Thoracic aorta (tissue), 2 donors: Measurements from ENCODE around the gene SIRPA. TPM values are rescaled to one million over a fixed set of nuclear protein-coding genes. Genes with fewer than 3 reads are reported as not detected.

Source experiments
- ATAC-seq: fragments of 150-250 bp; one replicate; pipeline ENCODE4 v1.8.0; 2017; ENCODE audit warnings: low read depth; ENCODE audit not compliant: insufficient number of reproducible peaks, low FRiP score
- DNase-seq: peaks from one replicate; pipeline ENCODE4 v3.0.0-alpha.2; 2020; ENCODE audit warnings: low spot score
- H3K27ac ChIP-seq, 2 donors: fragments of 200-600 bp; sonication (generic); 1 replicate in 1 of 2; 2 replicates in 1 of 2; pipeline ENCODE4 v1.5.1; 2016; ENCODE audit warnings: mild to moderate bottlenecking in 2 of 2, moderate library complexity in 2 of 2
- H3K27me3 ChIP-seq: fragments of 200-600 bp; sonication (generic); replicated peaks from 2 replicates; pipeline ENCODE4 v1.6.0; 2016; ENCODE audit warnings: mild to moderate bottlenecking; ENCODE audit not compliant: insufficient read depth
- H3K36me3 ChIP-seq: fragments of 200-600 bp; sonication (generic); one replicate; pipeline ENCODE4 v1.5.1; 2016
- H3K4me1 ChIP-seq, 2 donors: fragments of 200-600 bp; sonication (generic); 1 replicate in 1 of 2; 2 replicates in 1 of 2; pipeline versions ENCODE4 v1.5.1 to v1.6.0; 2016; ENCODE audit warnings: low read depth in 2 of 2, mild to moderate bottlenecking in 1 of 2; ENCODE audit not compliant: control insufficient read depth in 1 of 2
- H3K4me3 ChIP-seq: fragments of 200-600 bp; sonication (generic); 2 replicates; pipeline ENCODE4 v1.5.1; 2016; ENCODE audit warnings: mild to moderate bottlenecking
- H3K9me3 ChIP-seq: fragments of 200-600 bp; sonication (generic); 2 replicates; pipeline ENCODE4 v1.5.1; 2016
- total RNA-seq, 2 donors: library from RNA; depleted of rRNA; stranded (reverse); fragments of >200 nt; gene quantifications; one replicate each; pipeline versions ENCODE4 v1.1.0 to v1.2.3, GENCODE V29; 2016
- TF ChIP-seq, protein P1 (sequence below): fragments of 200-600 bp; sonication (generic); IDR thresholded peaks from one replicate; pipeline ENCODE4 v1.5.1; 2019; ENCODE audit warnings: antibody characterized with exemption

Gene SIRPA
- total RNA-seq, 2 donors from 2014 or later: 29.5 to 62.9 TPM

- Histone ChIP-seq H3K4me3 (no peak overlapping the region), H3K9me3 (no peaks in the 10 kb centered on the region), H3K36me3 (no peaks in the 10 kb centered on the region), H3K27me3 (no peaks in the 10 kb centered on the region), H3K27ac (no peak overlapping the region), H3K4me1 (no peaks in the 10 kb centered on the region)
- TF ChIP-seq, protein P1, sequence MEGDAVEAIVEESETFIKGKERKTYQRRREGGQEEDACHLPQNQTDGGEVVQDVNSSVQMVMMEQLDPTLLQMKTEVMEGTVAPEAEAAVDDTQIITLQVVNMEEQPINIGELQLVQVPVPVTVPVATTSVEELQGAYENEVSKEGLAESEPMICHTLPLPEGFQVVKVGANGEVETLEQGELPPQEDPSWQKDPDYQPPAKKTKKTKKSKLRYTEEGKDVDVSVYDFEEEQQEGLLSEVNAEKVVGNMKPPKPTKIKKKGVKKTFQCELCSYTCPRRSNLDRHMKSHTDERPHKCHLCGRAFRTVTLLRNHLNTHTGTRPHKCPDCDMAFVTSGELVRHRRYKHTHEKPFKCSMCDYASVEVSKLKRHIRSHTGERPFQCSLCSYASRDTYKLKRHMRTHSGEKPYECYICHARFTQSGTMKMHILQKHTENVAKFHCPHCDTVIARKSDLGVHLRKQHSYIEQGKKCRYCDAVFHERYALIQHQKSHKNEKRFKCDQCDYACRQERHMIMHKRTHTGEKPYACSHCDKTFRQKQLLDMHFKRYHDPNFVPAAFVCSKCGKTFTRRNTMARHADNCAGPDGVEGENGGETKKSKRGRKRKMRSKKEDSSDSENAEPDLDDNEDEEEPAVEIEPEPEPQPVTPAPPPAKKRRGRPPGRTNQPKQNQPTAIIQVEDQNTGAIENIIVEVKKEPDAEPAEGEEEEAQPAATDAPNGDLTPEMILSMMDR: no peak
- ATAC-seq: no peak
- DNase-seq: no peak
Observed at GRCh38 chr20:1861347-1861976, 33.7 kb upstream of the SIRPA start.

- Histone ChIP-seq H3K27ac (no peak overlapping the region), H3K27me3 (no peaks in the 10 kb centered on the region), H3K4me1 (no peaks in the 10 kb centered on the region), H3K36me3 (no peaks in the 10 kb centered on the region), H3K4me3 (no peak overlapping the region), H3K9me3 (no peaks in the 10 kb centered on the region)
- ATAC-seq: no peak
- DNase-seq: no peak
- TF ChIP-seq, protein P1: no peak
Observed at GRCh38 chr20:1861996-1862662, 33.1 kb upstream of the SIRPA start.

DNA sequence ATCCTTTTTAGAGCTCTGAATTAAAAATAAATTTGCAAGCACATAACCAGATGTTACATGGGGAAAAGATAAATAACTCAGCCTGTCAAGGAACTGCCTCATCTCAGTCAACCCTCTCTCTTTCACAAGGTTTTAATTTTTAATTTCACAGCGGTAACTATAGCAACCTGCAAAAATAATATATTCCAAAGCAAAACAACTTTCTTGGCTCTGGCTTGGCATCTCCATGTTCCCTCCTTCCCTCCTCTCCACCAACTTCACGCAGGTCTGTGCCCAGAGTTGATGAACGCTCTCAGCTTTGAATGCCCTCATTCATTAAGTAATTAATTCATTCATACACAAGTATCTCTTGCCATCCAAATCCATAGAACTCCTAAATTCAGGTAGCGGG, 32.5 kb upstream of the SIRPA start:
- H3K9me3 ChIP-seq: no peaks in the 10 kb centered on the region
- H3K4me3 ChIP-seq: no peak overlapping the region
- H3K36me3 ChIP-seq: no peaks in the 10 kb centered on the region
- ATAC-seq (no peak), DNase-seq (no peak)
- no peaks in the 10 kb centered on the region for H3K27me3 ChIP-seq
- no peaks in the 10 kb centered on the region for H3K4me1 ChIP-seq
- no peak overlapping the region for H3K27ac ChIP-seq
- TF ChIP-seq, protein P1: no peak

- H3K36me3 ChIP-seq: no peaks in the 10 kb centered on the region
- no peaks in the 10 kb centered on the region for H3K4me1 ChIP-seq
- H3K4me3 ChIP-seq: no peak overlapping the region
- TF ChIP-seq, protein P1: no peak
- DNase-seq: no peak
- no peaks in the 10 kb centered on the region for H3K9me3 ChIP-seq
- H3K27me3 ChIP-seq: no peaks in the 10 kb centered on the region
- no peak overlapping the region for H3K27ac ChIP-seq
- no peak for ATAC-seq
Observed at GRCh38 chr20:1863296-1863695, 31.9 kb upstream of the SIRPA start.

GRCh38 chr20:1866834-1867233, 28.4 kb upstream of the SIRPA start:
- Histone ChIP-seq H3K27ac (no peak overlapping the region), H3K4me3 (no peak overlapping the region), H3K4me1 (no peaks in the 10 kb centered on the region), H3K9me3 (no peaks in the 10 kb centered on the region), H3K27me3 (no peaks in the 10 kb centered on the region), H3K36me3 (no peaks in the 10 kb centered on the region)
- DNase-seq (no peak), ATAC-seq (no peak)
- TF ChIP-seq, protein P1: no peak
